Common myeloid progenitor, CD34-positive (primary cell): Measurements from ENCODE around the gene HEXD.

Experiments
- CTCF ChIA-PET: fragments of 350-600 bp; sonication (Branson Sonifier 250); formaldehyde crosslinking; loops from one replicate; lab custom pipeline; 2021; ENCODE audit warnings: antibody characterized with exemption; lab: Charles Lee
- POLR2A ChIA-PET: fragments of 350-600 bp; sonication (Branson Sonifier 250); formaldehyde crosslinking; loops from one replicate; lab custom pipeline; 2021; ENCODE audit warnings: antibody characterized with exemption; lab: Charles Lee
- DNase-seq, 3 donors: peaks; one replicate each; pipeline versions ENCODE4 v3.0.0 to v3.0.0-alpha.2; 2013
- H3K27ac ChIP-seq, 2 experiments: 1 replicate in 1 of 2; 2 replicates in 1 of 2; pipeline ENCODE4 v1.7.0; 2013; ENCODE audit warnings: inconsistent platforms in 2 of 2, low read length in 2 of 2, mild to moderate bottlenecking in 2 of 2, low read depth in 1 of 2, moderate library complexity in 1 of 2; ENCODE audit not compliant: severe bottlenecking in 2 of 2, insufficient read depth in 1 of 2, poor library complexity in 1 of 2
- H3K27me3 ChIP-seq, 5 experiments: replicated peaks in 2 of 5; 1 replicate in 3 of 5; 2 replicates in 2 of 5; pipeline versions ENCODE4 v1.6.1 to v1.7.0; 2013; ENCODE audit warnings: low read length in 4 of 5, mild to moderate bottlenecking in 2 of 5, moderate library complexity in 2 of 5, inconsistent platforms in 1 of 5; ENCODE audit not compliant: insufficient read depth in 5 of 5, control insufficient read depth in 4 of 5
- H3K36me3 ChIP-seq, 4 experiments: 1 replicate in 2 of 4; 2 replicates in 2 of 4; pipeline versions ENCODE4 v1.6.1 to v1.7.0; 2013; ENCODE audit warnings: low read length in 3 of 4, control low read depth in 1 of 4, mild to moderate bottlenecking in 1 of 4; ENCODE audit not compliant: control insufficient read depth in 4 of 4, insufficient read depth in 4 of 4
- H3K4me1 ChIP-seq, 4 experiments: 1 replicate in 3 of 4; 2 replicates in 1 of 4; pipeline versions ENCODE4 v1.6.1 to v1.7.1; 2013; ENCODE audit warnings: low read length in 3 of 4, mild to moderate bottlenecking in 3 of 4, control low read depth in 1 of 4, inconsistent platforms in 1 of 4, moderate library complexity in 1 of 4; ENCODE audit not compliant: control insufficient read depth in 4 of 4, insufficient read depth in 4 of 4; ENCODE audit errors: control extremely low read depth in 1 of 4
- H3K4me3 ChIP-seq, 7 experiments: 1 replicate in 4 of 7; 2 replicates in 3 of 7; pipeline versions ENCODE4 v1.5.1 to v1.7.0; 2013; ENCODE audit warnings: mild to moderate bottlenecking in 7 of 7, low read length in 6 of 7, moderate library complexity in 6 of 7, inconsistent platforms in 2 of 7, low read depth in 2 of 7, control low read depth in 1 of 7; ENCODE audit not compliant: insufficient read depth in 4 of 7, control insufficient read depth in 1 of 7; ENCODE audit errors: extremely low read depth in 1 of 7
- H3K9me3 ChIP-seq, 5 experiments: 1 replicate in 4 of 5; 2 replicates in 1 of 5; pipeline versions ENCODE4 v1.6.1 to v1.7.1; 2013; ENCODE audit warnings: low read length in 4 of 5, mild to moderate bottlenecking in 2 of 5, inconsistent platforms in 1 of 5, low read depth in 1 of 5, moderate library complexity in 1 of 5; ENCODE audit not compliant: control insufficient read depth in 4 of 5, insufficient read depth in 2 of 5; ENCODE audit errors: control extremely low read depth in 1 of 5
- WGBS: methylation state at CpG from one replicate; pipeline ENCODE4 v1.1.5; 2013; ENCODE audit not compliant: insufficient coverage; 5-methylcytosine and 5-hydroxymethylcytosine counted together

Gene HEXD

GRCh38 chr17:82489117-82489516 is 71.0 kb downstream of the HEXD start:
- Histone ChIP-seq H3K36me3 (peaks cover 5 to 49% (median 44%) of the 10 kb centered on the region in 4 experiments), H3K27me3 (no peaks in the 10 kb centered on the region), H3K4me1 (peaks cover 0 to 5% (median 2%) of the 10 kb centered on the region in 4 experiments), H3K9me3 (no peaks in the 10 kb centered on the region), H3K27ac (no peak overlapping the region), H3K4me3 (no peak overlapping the region)
- CTCF ChIA-PET, result interaction anchor here (0.7 to 1.3 kb wide), 4 partner anchors 9 to 64 kb away, joined by 3 to 4 read pairs (median 3); no protein-coding TSS in a partner anchor
- POLR2A ChIA-PET, result no interaction called here
- WGBS, result 80% methylated on average over 5 of the region's 8 CpGs
- DNase-seq, result no peak

- POLR2A ChIA-PET, result no interaction called here
- WGBS, result 94% methylated on average over 18 of the region's 21 CpGs
Observed at GRCh38 chr17:82489851-82490511, 71.8 kb downstream of the HEXD start.

GRCh38 chr17:82490512-82491195 is 72.5 kb downstream of the HEXD start:
- DNase-seq, result no peak
- CTCF ChIA-PET, result interaction anchor here (0.7 to 1.1 kb wide), 3 partner anchors 10 to 133 kb away, joined by 3 read pairs; no protein-coding TSS in a partner anchor
- H3K27ac ChIP-seq, result no peak overlapping the region
- no peaks in the 10 kb centered on the region for H3K9me3 ChIP-seq
- no peaks in the 10 kb centered on the region for H3K27me3 ChIP-seq
- WGBS, result 95% methylated on average over 23 of the region's 25 CpGs
- peaks cover 2 to 34% (median 31%) of the 10 kb centered on the region in 4 experiments for H3K36me3 ChIP-seq
- H3K4me3 ChIP-seq, result no peak overlapping the region
- H3K4me1 ChIP-seq, result peaks cover 0 to 7% (median 7%) of the 10 kb centered on the region in 4 experiments
- POLR2A ChIA-PET, result no interaction called here

More at GRCh38 chr17:82489851-82490511, 71.8 kb downstream of the HEXD start:
- DNase-seq, result no peak
- Histone ChIP-seq H3K36me3 (peaks cover 5 to 40% (median 36%) of the 10 kb centered on the region in 4 experiments), H3K27me3 (no peaks in the 10 kb centered on the region), H3K9me3 (no peaks in the 10 kb centered on the region), H3K4me1 (peaks cover 0 to 7% (median 6%) of the 10 kb centered on the region in 4 experiments), H3K27ac (no peak overlapping the region), H3K4me3 (no peak overlapping the region)
- CTCF ChIA-PET, result interaction anchor here (0.7 to 1.1 kb wide), 2 partner anchors 9 to 14 kb away, joined by 3 read pairs; no protein-coding TSS in a partner anchor

GRCh38 chr17:82491196-82491530 is 73.0 kb downstream of the HEXD start:
- Histone ChIP-seq H3K27me3 (no peaks in the 10 kb centered on the region), H3K9me3 (no peaks in the 10 kb centered on the region), H3K36me3 (peaks cover 0 to 29% (median 27%) of the 10 kb centered on the region in 4 experiments), H3K27ac (no peak overlapping the region), H3K4me3 (no peak overlapping the region), H3K4me1 (peaks cover 0 to 12% (median 8%) of the 10 kb centered on the region in 4 experiments)
- POLR2A ChIA-PET, result no interaction called here
- no peak for DNase-seq
- CTCF ChIA-PET, result interaction anchor here (0.7 to 1.7 kb wide), 3 partner anchors 12 to 134 kb away, joined by 3 to 5 read pairs (median 3); no protein-coding TSS in a partner anchor
- 98% methylated on average over 10 of the region's 10 CpGs for WGBS

- POLR2A ChIA-PET, result interaction anchor here (0.5 kb wide), 1 partner anchor 131 kb away, joined by 3 read pairs; no protein-coding TSS in a partner anchor
- H3K9me3 ChIP-seq, result no peaks in the 10 kb centered on the region
- H3K27ac ChIP-seq, result no peak overlapping the region
- 91% methylated on average over 15 of the region's 15 CpGs for WGBS
- CTCF ChIA-PET, result interaction anchor here (0.7 to 1.7 kb wide), 4 partner anchors 12 to 134 kb away, joined by 3 to 7 read pairs (median 4); no protein-coding TSS in a partner anchor
- H3K27me3 ChIP-seq, result no peaks in the 10 kb centered on the region
- H3K4me3 ChIP-seq, result no peak overlapping the region
- H3K36me3 ChIP-seq, result peaks cover 0 to 25% (median 23%) of the 10 kb centered on the region in 4 experiments
- DNase-seq, result no peak
- H3K4me1 ChIP-seq, result peaks cover 0 to 14% (median 9%) of the 10 kb centered on the region in 4 experiments
Observed at GRCh38 chr17:82491533-82491932, 73.4 kb downstream of the HEXD start.
